H1 (cell line): Measurements from ENCODE around the gene TMEM14C. TPM values are rescaled to one million over a fixed set of nuclear protein-coding genes. Genes with fewer than 3 reads are reported as not detected.
A peak's percentile ranks its signal among the peaks of the same experiment; 100 is the strongest.

Experiments
- CTCF ChIA-PET: fragments of 300-600 bp; sonication (Branson Sonifier 250); formaldehyde crosslinking; loops from one replicate; lab custom pipeline; 2021; ENCODE audit not compliant: partially characterized antibody; lab: Charles Lee
- POLR2A ChIA-PET: fragments of 300-600 bp; sonication (Branson Sonifier 250); formaldehyde crosslinking; loops from one replicate; lab custom pipeline; 2021; ENCODE audit warnings: inconsistent platforms; ENCODE audit not compliant: partially characterized antibody; lab: Charles Lee
- DNase-seq, 2 experiments: peaks; one replicate each; pipeline versions ENCODE4 v3.0.0 to v3.0.0-alpha.2; 2010 to 2022; ENCODE audit warnings: low spot score in 2 of 2, low read depth in 1 of 2, mixed read lengths in 1 of 2
- FAIRE-seq: peaks from 2 replicates; lab custom pipeline; 2011; peaks lifted over from hg19 to GRCh38; lab: Jason Lieb, UNC
- H2AFZ ChIP-seq: 2 replicates; pipeline ENCODE4 v1.8.1; 2012; ENCODE audit warnings: low read length, inconsistent platforms
- H2AK5ac ChIP-seq: 2 replicates; pipeline ENCODE4 v1.6.1; 2013; ENCODE audit warnings: low read depth, low read length
- H2BK120ac ChIP-seq: replicated peaks from 2 replicates; pipeline ENCODE3; 2013; ENCODE audit warnings: low read depth, low read length, inconsistent platforms
- H2BK12ac ChIP-seq: 2 replicates; pipeline ENCODE4 v1.6.1; 2013; ENCODE audit warnings: low read depth, low read length
- H2BK15ac ChIP-seq: 2 replicates; pipeline ENCODE4 v1.6.1; 2013; ENCODE audit warnings: low read length
- H2BK20ac ChIP-seq: 2 replicates; pipeline ENCODE4 v1.6.1; 2013; ENCODE audit warnings: low read length
- H2BK5ac ChIP-seq: 2 replicates; pipeline ENCODE4 v1.6.1; 2013; ENCODE audit warnings: low read depth, low read length
- H3K14ac ChIP-seq: 2 replicates; pipeline ENCODE4 v1.6.1; 2013; ENCODE audit warnings: inconsistent platforms; ENCODE audit not compliant: insufficient read length
- H3K18ac ChIP-seq: 2 replicates; pipeline ENCODE4 v1.6.1; 2013; ENCODE audit warnings: low read length; ENCODE audit errors: extremely low read depth
- H3K23ac ChIP-seq: 2 replicates; pipeline ENCODE4 v1.6.1; 2013; ENCODE audit warnings: inconsistent platforms; ENCODE audit not compliant: insufficient read length
- H3K23me2 ChIP-seq: 2 replicates; pipeline ENCODE4 v1.6.1; 2013; ENCODE audit warnings: low read depth, low read length
- H3K27ac ChIP-seq: 2 replicates; pipeline ENCODE4 v1.6.1; 2011; ENCODE audit warnings: low read depth, low read length, inconsistent platforms
- H3K27me3 ChIP-seq, 4 experiments: replicated peaks in 1 of 4; 1 replicate in 1 of 4; 2 replicates in 3 of 4; pipeline versions ENCODE4 v1.6.1 to v1.8.1; 2011 to 2013; ENCODE audit warnings: low read length in 3 of 4, mild to moderate bottlenecking in 3 of 4, inconsistent platforms in 2 of 4, mixed read lengths in 2 of 4, moderate library complexity in 1 of 4; ENCODE audit not compliant: control insufficient read depth in 3 of 4, insufficient read depth in 3 of 4; ENCODE audit errors: extremely low read depth in 1 of 4
- H3K36me3 ChIP-seq, 4 experiments: 2 replicates each; pipeline versions ENCODE4 v1.6.1 to v1.8.1; 2011 to 2013; ENCODE audit warnings: mild to moderate bottlenecking in 4 of 4, low read length in 3 of 4, moderate library complexity in 2 of 4, control low read depth in 1 of 4, inconsistent platforms in 1 of 4; ENCODE audit not compliant: insufficient read depth in 4 of 4, control insufficient read depth in 2 of 4
- H3K4ac ChIP-seq: replicated peaks from 2 replicates; pipeline ENCODE3; 2013; ENCODE audit warnings: low read length, low read depth, mixed read lengths, inconsistent platforms; ENCODE audit not compliant: insufficient read length
- H3K4me1 ChIP-seq, 4 experiments: replicated peaks in 1 of 4; 1 replicate in 1 of 4; 2 replicates in 3 of 4; pipeline versions ENCODE4 v1.6.1 to v1.8.1; 2011 to 2013; ENCODE audit warnings: low read length in 3 of 4, inconsistent platforms in 2 of 4, mixed read lengths in 1 of 4; ENCODE audit not compliant: insufficient read depth in 4 of 4, control insufficient read depth in 3 of 4
- H3K4me2 ChIP-seq, 2 experiments: 2 replicates each; pipeline versions ENCODE4 v1.6.1 to v1.8.1; 2011 to 2013; ENCODE audit warnings: low read depth in 2 of 2, low read length in 2 of 2, control low read depth in 1 of 2, inconsistent platforms in 1 of 2, mild to moderate bottlenecking in 1 of 2; ENCODE audit not compliant: insufficient read depth in 1 of 2
- H3K4me3 ChIP-seq, 4 experiments: fragments of 200-600, 300-600 bp in 1 of 4; sonication (generic), shearing (Covaris generic), sonication (Bioruptor Twin) in 1 of 4; 2 replicates each; pipeline versions ENCODE4 v1.5.1 to v1.8.1; 2011 to 2016; ENCODE audit warnings: low read length in 4 of 4, low read depth in 3 of 4, control low read depth in 2 of 4, inconsistent platforms in 2 of 4, mild to moderate bottlenecking in 2 of 4, mixed read lengths in 1 of 4, moderate library complexity in 1 of 4; ENCODE audit not compliant: insufficient read depth in 2 of 4; ENCODE audit errors: extremely low read depth in 1 of 4
- H3K56ac ChIP-seq: replicated peaks from 2 replicates; pipeline ENCODE3; 2013; ENCODE audit warnings: low read depth, mild to moderate bottlenecking, mixed read lengths, low read length, inconsistent platforms; ENCODE audit not compliant: insufficient read length
- H3K79me1 ChIP-seq: 2 replicates; pipeline ENCODE4 v1.6.1; 2013; ENCODE audit warnings: low read depth, low read length, control low read depth
- H3K79me2 ChIP-seq, 2 experiments: 2 replicates each; pipeline versions ENCODE4 v1.6.1 to v1.8.1; 2012 to 2013; ENCODE audit warnings: low read length in 2 of 2, mild to moderate bottlenecking in 2 of 2, inconsistent platforms in 1 of 2; ENCODE audit not compliant: insufficient read depth in 2 of 2, control insufficient read depth in 1 of 2
- H3K9ac ChIP-seq, 4 experiments: replicated peaks in 1 of 4; 1 replicate in 1 of 4; 2 replicates in 3 of 4; pipeline versions ENCODE4 v1.6.1 to v1.8.1; 2011 to 2013; ENCODE audit warnings: low read depth in 3 of 4, low read length in 3 of 4, control low read depth in 2 of 4, mild to moderate bottlenecking in 2 of 4, moderate library complexity in 2 of 4, inconsistent platforms in 1 of 4; ENCODE audit errors: extremely low read depth in 1 of 4
- H3K9me3 ChIP-seq, 2 experiments: 2 replicates each; pipeline versions ENCODE4 v1.6.1 to v1.8.1; 2012 to 2013; ENCODE audit warnings: mild to moderate bottlenecking in 2 of 2, moderate library complexity in 2 of 2, control low read depth in 1 of 2, inconsistent platforms in 1 of 2, low read depth in 1 of 2, low read length in 1 of 2, mixed read lengths in 1 of 2; ENCODE audit not compliant: insufficient read depth in 2 of 2
- H4K20me1 ChIP-seq, 2 experiments: replicated peaks in 1 of 2; 2 replicates each; pipeline versions ENCODE3 to v1.8.1; 2011 to 2013; ENCODE audit warnings: inconsistent platforms in 2 of 2, low read length in 2 of 2, mild to moderate bottlenecking in 1 of 2; ENCODE audit not compliant: insufficient read depth in 2 of 2, control insufficient read depth in 1 of 2
- H4K5ac ChIP-seq: 2 replicates; pipeline ENCODE4 v1.6.1; 2013; ENCODE audit warnings: low read length, low read depth, mixed read lengths, inconsistent platforms; ENCODE audit not compliant: insufficient read length
- H4K8ac ChIP-seq: 2 replicates; pipeline ENCODE4 v1.8.0; 2013; ENCODE audit warnings: mild to moderate bottlenecking, moderate library complexity, low read length, inconsistent platforms; ENCODE audit not compliant: insufficient read depth; ENCODE audit errors: extremely low read depth
- H4K91ac ChIP-seq: replicated peaks from 2 replicates; pipeline ENCODE3; 2013; ENCODE audit warnings: low read length, mixed read lengths, inconsistent platforms; ENCODE audit not compliant: insufficient read length
- ATF2 ChIP-seq: IDR thresholded peaks from 2 replicates; pipeline ENCODE4 v1.6.1; 2012; ENCODE audit warnings: low read length, inconsistent platforms
- CHD2 ChIP-seq: IDR thresholded peaks from 2 replicates; pipeline ENCODE4 v1.6.1; 2012; ENCODE audit warnings: low read length, improper control_type of control experiment
- CTCF ChIP-seq, 3 experiments: IDR thresholded peaks; 1 replicate in 2 of 3; 2 replicates in 1 of 3; pipeline versions ENCODE4 v1.5.1 to v1.6.1; 2011; ENCODE audit warnings: low read length in 3 of 3, mild to moderate bottlenecking in 3 of 3, inconsistent platforms in 2 of 3, low read depth in 1 of 3, moderate library complexity in 1 of 3; ENCODE audit not compliant: insufficient read depth in 1 of 3; ENCODE audit errors: control extremely low read depth in 1 of 3
- MAFK ChIP-seq: IDR thresholded peaks from 2 replicates; pipeline ENCODE4 v1.6.1; 2012; ENCODE audit warnings: low read depth, mild to moderate bottlenecking, improper control_type of control experiment, low read length
- RAD21 ChIP-seq, 2 experiments: IDR thresholded peaks in 1 of 2; conservative IDR thresholded peaks in 1 of 2; 2 replicates each; pipeline ENCODE4 v1.6.1; 2011; ENCODE audit warnings: low read depth in 2 of 2, low read length in 2 of 2, improper control_type of control experiment in 1 of 2, inconsistent platforms in 1 of 2, mild to moderate bottlenecking in 1 of 2, moderate library complexity in 1 of 2
- RXRA ChIP-seq: IDR thresholded peaks from 2 replicates; pipeline ENCODE4 v1.6.1; 2011; ENCODE audit warnings: low read depth, mild to moderate bottlenecking, low read length, moderate library complexity; ENCODE audit not compliant: insufficient read depth
- SIN3A ChIP-seq, 2 experiments: IDR thresholded peaks in 1 of 2; conservative IDR thresholded peaks in 1 of 2; 2 replicates each; pipeline ENCODE4 v1.6.1; 2011 to 2012; ENCODE audit warnings: low read length in 2 of 2, improper control_type of control experiment in 1 of 2, low read depth in 1 of 2, mild to moderate bottlenecking in 1 of 2
- SUZ12 ChIP-seq: fragments of 200-600 bp; sonication (generic); IDR thresholded peaks from 2 replicates; pipeline ENCODE4 v1.6.1; 2012; ENCODE audit warnings: mild to moderate bottlenecking, inconsistent platforms, low read length, moderate library complexity, mixed read lengths
- WGBS, 2 experiments: shearing (Covaris generic) in 1 of 2; methylation state at CpG; one replicate each; pipeline versions ENCODE4 v1.1.6 to v1.1.7; 2013 to 2015; ENCODE audit warnings: low lambda C conversion rate in 2 of 2, mixed read lengths in 2 of 2, inconsistent platforms in 1 of 2, low coverage in 1 of 2, missing lambda C conversion rate in 1 of 2; ENCODE audit not compliant: insufficient replicate concordance in 2 of 2, insufficient coverage in 1 of 2, insufficient read length in 1 of 2; ENCODE audit errors: extremely low coverage in 1 of 2, missing lambda C conversion rate in 1 of 2; 5-methylcytosine and 5-hydroxymethylcytosine counted together
- polyA plus RNA-seq, 7 experiments: library from polyadenylated mRNA; depleted of rRNA in 3 of 7; stranded (reverse) in 5 of 7; unstranded in 2 of 7; fragments of >200 nt in 5 of 7; fragments of 200-250 nt in 2 of 7; gene quantifications; 1 replicate in 5 of 7; 2 replicates in 1 of 7; 4 replicates in 1 of 7; pipeline versions ENCODE4 v1.2.1 to v1.2.3, GENCODE V29; 2011 to 2013; ENCODE audit warnings: missing spikeins in 2 of 7, mixed read lengths in 2 of 7
- total RNA-seq: library from RNA; stranded (reverse); fragmentation: NEBNext Ultra II Directional; extraction: Animal tissue kit (Norgen Biotek cat#: 25700); gene quantifications from 2 replicates; pipeline ENCODE4 v1.2.1, GENCODE V29; 2021

The TMEM14C gene
- total and polyA plus RNA-seq, 2 of the 8 experiments (the other 6 are each of a cell fraction or from before 2014, with no cell fraction given): 116 to 157 TPM

- Histone ChIP-seq H4K20me1 (no peaks in the 10 kb centered on the region), H3K4me1 (peaks cover 0 to 3% (median 0%) of the 10 kb centered on the region in 4 experiments; a peak in 2 of 7 replicates), H2BK15ac (no peak overlapping the region), H3K14ac (no peak overlapping the region), H3K4ac (no peak overlapping the region), H3K18ac (no peak overlapping the region), H3K27ac (no peak overlapping the region), H3K56ac (no peak overlapping the region), H3K9me3 (no peaks in the 10 kb centered on the region), H3K79me2 (peaks cover 25 to 74% of the 10 kb centered on the region in 2 experiments), H4K91ac (no peak overlapping the region), H2BK20ac (no peak overlapping the region), H3K79me1 (peaks cover 8% of the 10 kb centered on the region), H4K8ac (no peak overlapping the region), H3K23me2 (peaks cover 6% of the 10 kb centered on the region; the same call in 1 of the 2 replicates), H3K9ac (0 out of 7 replicates have a peak overlapping the region, but pooled peaks of 1 of the 4 experiments have one; percentile 46), H4K5ac (no peak overlapping the region), H3K27me3 (no peaks in the 10 kb centered on the region), H3K23ac (no peak overlapping the region), H2BK5ac (no peak overlapping the region), H2AFZ (no peak overlapping the region), H3K36me3 (peaks cover 13 to 39% (median 23%) of the 10 kb centered on the region in 4 experiments), H2BK12ac (no peak overlapping the region), H3K4me3 (peak overlapping the region in 1 of 4 experiments; percentile 90; a peak in 1 of 8 replicates), H3K4me2 (peak overlapping the region; percentile 63 to 72; a peak in 2 of 4 replicates), H2AK5ac (no peak overlapping the region), H2BK120ac (no peak overlapping the region)
- FAIRE-seq (no peak), DNase-seq (no peak)
- ChIA-PET POLR2A (interaction anchor here (0.9 to 2.3 kb wide), 4 partner anchors 10 to 37 kb away, joined by 3 to 5 read pairs (median 3); no protein-coding TSS in a partner anchor), CTCF (interaction anchor here (0.9 kb wide), 1 partner anchor 189 kb away, joined by 3 read pairs; no protein-coding TSS in a partner anchor)
- WGBS, 2 experiments: 97% methylated on average over 4 of the region's 4 CpGs; no CpG with 5 or more reads in 1 of the 2 experiments
- no peak for TF ChIP-seq SUZ12
- no peak for TF ChIP-seq SIN3A (conservative IDR thresholded peaks at IDR 0.05 in 1 of 2, IDR thresholded peaks at IDR 0.05 in 1 of 2; ENCODE audit: low read depth in 1 of 2, low read length in 2 of 2)
- TF ChIP-seq CHD2: no peak
- no peak for TF ChIP-seq CTCF (IDR thresholded peaks at IDR 0.05; ENCODE audit: control extremely low read depth in 1 of 3, insufficient read depth in 1 of 3, low read depth in 1 of 3, low read length in 3 of 3)
- no peak for TF ChIP-seq RAD21 (IDR thresholded peaks at IDR 0.05 in 1 of 2, conservative IDR thresholded peaks at IDR 0.05 in 1 of 2; ENCODE audit: low read depth in 2 of 2, low read length in 2 of 2)
- no peak for TF ChIP-seq ATF2
- TF ChIP-seq MAFK: no peak
- no peak for TF ChIP-seq RXRA
These were observed 26.2 kb upstream of the TMEM14C start for GRCh38 chr6:10696655-10697054.
